ENCODE results near the gene CAV1. TPM values are rescaled to one million over a fixed set of nuclear protein-coding genes. Genes with fewer than 3 reads are reported as not detected.

The CAV1 gene
- total RNA-seq, 3 donors from 2014 or later (not counting 1 experiment from before 2014, with no cell fraction given), result not detected

DNA sequence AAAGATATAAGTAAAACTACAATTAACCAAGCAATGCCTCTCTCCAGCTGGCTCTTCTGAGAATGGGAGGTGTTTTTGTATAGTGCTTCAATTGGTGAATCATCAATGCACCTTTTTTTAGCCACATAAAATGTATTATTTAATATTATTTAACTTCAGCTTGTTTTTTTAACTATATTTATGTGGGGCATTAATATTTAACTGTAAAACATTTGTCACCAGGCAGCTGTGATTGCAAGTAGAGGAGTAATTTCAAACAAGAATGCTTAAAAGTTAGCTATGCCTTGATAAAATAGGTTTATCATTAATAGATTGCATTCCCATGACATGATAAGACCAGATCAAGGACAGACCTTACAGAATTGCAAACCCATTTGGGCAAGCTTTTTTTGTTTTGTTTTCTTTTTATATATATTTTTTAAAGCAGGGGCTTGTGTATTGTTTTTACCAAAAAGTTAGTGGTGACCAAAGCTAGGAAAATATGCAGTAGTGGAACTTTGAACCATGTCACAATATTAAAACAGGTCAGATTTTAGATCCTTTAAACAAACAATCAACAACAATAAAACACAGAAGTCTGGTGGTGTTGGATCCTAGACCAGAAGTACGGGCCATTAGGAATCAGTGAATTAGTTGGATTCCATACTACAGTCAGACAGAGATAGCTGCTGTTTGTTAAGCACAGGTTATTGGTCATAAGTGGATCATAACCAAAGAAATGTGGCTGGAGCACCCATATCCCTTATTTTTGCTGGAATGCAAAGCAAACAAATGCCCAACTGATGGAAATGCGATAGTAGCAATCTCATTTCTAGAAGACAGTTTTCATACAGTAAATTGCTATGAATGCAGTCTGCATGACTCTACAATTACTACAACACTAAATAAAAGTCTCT, 22.4 kb upstream of the CAV1 start:
- Histone ChIP-seq H3K27ac (ENCODE audit: low read length) (no peak overlapping the region), H3K27me3 (ENCODE audit: control insufficient read depth, insufficient read depth, low read length) (peaks cover 37% of the 10 kb centered on the region), H3K4me3 (ENCODE audit: low read length) (no peak overlapping the region), H3K9me3 (ENCODE audit: control insufficient read depth, insufficient read depth, low read length) (no peaks in the 10 kb centered on the region), H3K4me1 (ENCODE audit: control insufficient read depth, insufficient read depth, low read length) (peaks cover 17% of the 10 kb centered on the region), H3K36me3 (ENCODE audit: control insufficient read depth, insufficient read depth, low read length) (no peaks in the 10 kb centered on the region)
- Mint-ChIP-seq H3K36me3 (no peaks in the 10 kb centered on the region), H3K4me1 (peaks cover 10 to 11% of the 10 kb centered on the region in 2 donors), H3K9me3 (no peaks in the 10 kb centered on the region), H3K4me3 (no peak overlapping the region), H3K27ac (no peak overlapping the region), H3K27me3 (ENCODE audit: low read depth in 2 of 2) (peaks cover 43 to 70% of the 10 kb centered on the region in 2 donors)
- WGBS (ENCODE audit: insufficient coverage), result no CpG with 5 or more reads among the region's 2 CpGs
- intact Hi-C loops (cut with micrococcal nuclease), result no loop called here
- TF ChIP-seq CTCF (IDR thresholded peaks at IDR 0.05), result no peak
- ATAC-seq, result no peak
- no peak for DNase-seq

- H3K27ac Mint-ChIP-seq, result no peak overlapping the region
- intact Hi-C loops (cut with micrococcal nuclease), result no loop called here
- no peak overlapping the region for H3K27ac ChIP-seq (ENCODE audit: low read length)
- no peaks in the 10 kb centered on the region for H3K9me3 Mint-ChIP-seq
- peaks cover 33% of the 10 kb centered on the region for H3K27me3 ChIP-seq (ENCODE audit: control insufficient read depth, insufficient read depth, low read length)
- H3K4me3 ChIP-seq (ENCODE audit: low read length), result no peak overlapping the region
- no peak for ATAC-seq
- no peaks in the 10 kb centered on the region for H3K36me3 Mint-ChIP-seq
- peaks cover 32 to 57% of the 10 kb centered on the region in 2 donors for H3K27me3 Mint-ChIP-seq (ENCODE audit: low read depth in 2 of 2)
- DNase-seq, result no peak
- no peak for TF ChIP-seq CTCF (IDR thresholded peaks at IDR 0.05)
- no peaks in the 10 kb centered on the region for H3K9me3 ChIP-seq (ENCODE audit: control insufficient read depth, insufficient read depth, low read length)
- peaks cover 17% of the 10 kb centered on the region for H3K4me1 ChIP-seq (ENCODE audit: control insufficient read depth, insufficient read depth, low read length)
- H3K4me3 Mint-ChIP-seq, result no peak overlapping the region
- H3K36me3 ChIP-seq (ENCODE audit: control insufficient read depth, insufficient read depth, low read length), result no peaks in the 10 kb centered on the region
- peaks cover 10 to 11% of the 10 kb centered on the region in 2 donors for H3K4me1 Mint-ChIP-seq
Measured at GRCh38 chr7:116503835-116504234, 21.0 kb upstream of the CAV1 start.

- no peaks in the 10 kb centered on the region for H3K9me3 Mint-ChIP-seq
- peaks cover 6% of the 10 kb centered on the region for H3K4me1 ChIP-seq (ENCODE audit: control insufficient read depth, insufficient read depth, low read length)
- no peak overlapping the region for H3K27ac Mint-ChIP-seq
- H3K4me3 ChIP-seq (ENCODE audit: low read length), result no peak overlapping the region
- TF ChIP-seq CTCF (IDR thresholded peaks at IDR 0.05), result no peak
- peaks cover 6 to 7% of the 10 kb centered on the region in 2 donors for H3K4me1 Mint-ChIP-seq
- H3K4me3 Mint-ChIP-seq, result no peak overlapping the region
- no peak overlapping the region for H3K27ac ChIP-seq (ENCODE audit: low read length)
- intact Hi-C loops (cut with micrococcal nuclease), result no loop called here
- WGBS (ENCODE audit: insufficient coverage), result 38% methylated on average over 2 of the region's 2 CpGs
- H3K9me3 ChIP-seq (ENCODE audit: control insufficient read depth, insufficient read depth, low read length), result no peaks in the 10 kb centered on the region
- DNase-seq (no peak), ATAC-seq (no peak)
- peaks cover 33 to 49% of the 10 kb centered on the region in 2 donors for H3K27me3 Mint-ChIP-seq (ENCODE audit: low read depth in 2 of 2)
- no peaks in the 10 kb centered on the region for H3K36me3 Mint-ChIP-seq
- H3K36me3 ChIP-seq (ENCODE audit: control insufficient read depth, insufficient read depth, low read length), result no peaks in the 10 kb centered on the region
- H3K27me3 ChIP-seq (ENCODE audit: control insufficient read depth, insufficient read depth, low read length), result peaks cover 23% of the 10 kb centered on the region
Measured at GRCh38 chr7:116505278-116505677, 19.6 kb upstream of the CAV1 start.

Measured in natural killer cell (primary cell).